SK-N-SH treated with all-trans-retinoic acid at 6 μM for 48 hours (cell line): ENCODE measurements around the gene FIBIN.

Experiments
- ATAC-seq: fragments of 200-7000 bp; cut with Tn5 transposase; 3 replicates; pipeline ENCODE4 v1.9.1; 2020; ENCODE audit warnings: mild to moderate bottlenecking, moderate library complexity
- ARNTL ChIP-seq: fragments of 450-650 bp; formaldehyde crosslinking; IDR thresholded peaks from 2 replicates; pipeline ENCODE4 v1.5.0; 2020; ENCODE audit warnings: low read depth, mild to moderate bottlenecking, moderate library complexity, borderline replicate concordance
- BACH2 ChIP-seq: fragments of 250-450 bp; sonication (Bioruptor Pico); IDR thresholded peaks from 2 replicates; pipeline ENCODE4 v1.9.0; 2021; ENCODE audit warnings: mild to moderate bottlenecking, borderline replicate concordance
- CREB5 ChIP-seq: fragments of 250-450 bp; sonication (Bioruptor Pico); IDR thresholded peaks from 2 replicates; pipeline ENCODE4 v1.5.1; 2020; ENCODE audit warnings: low read depth, mild to moderate bottlenecking, moderate library complexity
- CSDC2 ChIP-seq: fragments of 250-450 bp; sonication (Bioruptor Pico); IDR thresholded peaks from 2 replicates; pipeline ENCODE4 v1.5.0; 2020; ENCODE audit warnings: mild to moderate bottlenecking, moderate library complexity
- CSRNP3 ChIP-seq: fragments of 250-450 bp; sonication (Bioruptor Pico); IDR thresholded peaks from 2 replicates; pipeline ENCODE4 v1.5.1; 2021; ENCODE audit warnings: mild to moderate bottlenecking, moderate library complexity
- ESRRG ChIP-seq: fragments of 250-450 bp; sonication (Bioruptor Pico); IDR thresholded peaks from 2 replicates; pipeline ENCODE4 v1.6.1; 2021; ENCODE audit warnings: mild to moderate bottlenecking
- GLIS3 ChIP-seq: fragments of 250-450 bp; sonication (Bioruptor Pico); IDR thresholded peaks from 2 replicates; pipeline ENCODE4 v1.5.0; 2020; ENCODE audit warnings: mild to moderate bottlenecking, moderate library complexity
- ISL1 ChIP-seq: fragments of 250-450 bp; sonication (Bioruptor Pico); IDR thresholded peaks from 2 replicates; pipeline ENCODE4 v2.1.2; 2022; ENCODE audit warnings: mild to moderate bottlenecking, moderate library complexity
- OSR1 ChIP-seq: fragments of 250-450 bp; sonication (Bioruptor Pico); IDR thresholded peaks from 2 replicates; pipeline ENCODE4 v1.8.0; 2022; ENCODE audit warnings: moderate library complexity, mild to moderate bottlenecking, inconsistent platforms
- POU6F1 ChIP-seq: fragments of 250-450 bp; sonication (Bioruptor Pico); IDR thresholded peaks from 2 replicates; pipeline ENCODE4 v1.8.0; 2021; ENCODE audit warnings: low read depth, mild to moderate bottlenecking, moderate library complexity, borderline replicate concordance
- PPARA ChIP-seq: fragments of 250-450 bp; sonication (Bioruptor Pico); IDR thresholded peaks from 2 replicates; pipeline ENCODE4 v1.5.0; 2020; ENCODE audit warnings: mild to moderate bottlenecking, borderline replicate concordance
- RARB ChIP-seq: fragments of 250-450 bp; sonication (Bioruptor Pico); IDR thresholded peaks from 2 replicates; pipeline ENCODE4 v1.8.0; 2021; ENCODE audit warnings: mild to moderate bottlenecking, moderate library complexity
- SNAI2 ChIP-seq: fragments of 250-450 bp; sonication (Bioruptor Pico); IDR thresholded peaks from 2 replicates; pipeline ENCODE4 v1.5.0; 2020; ENCODE audit warnings: mild to moderate bottlenecking, moderate library complexity
- TCF4 ChIP-seq: fragments of 250-450 bp; sonication (Bioruptor Pico); IDR thresholded peaks from 2 replicates; pipeline ENCODE4 v1.8.0; 2021; ENCODE audit warnings: mild to moderate bottlenecking, moderate library complexity, borderline replicate concordance
- TOX ChIP-seq: fragments of 250-450 bp; sonication (Bioruptor Pico); IDR thresholded peaks from 2 replicates; pipeline ENCODE4 v1.8.0; 2021; ENCODE audit warnings: mild to moderate bottlenecking, moderate library complexity, borderline replicate concordance
- TSHZ2 ChIP-seq: fragments of 250-450 bp; sonication (Bioruptor Pico); IDR thresholded peaks from 2 replicates; pipeline ENCODE4 v1.5.0; 2020; ENCODE audit warnings: mild to moderate bottlenecking, moderate library complexity
- ZC3H10 ChIP-seq: fragments of 250-450 bp; sonication (Bioruptor Pico); IDR thresholded peaks from 2 replicates; pipeline ENCODE4 v1.5.1; 2021; ENCODE audit warnings: mild to moderate bottlenecking, moderate library complexity
- ZFP3 ChIP-seq: fragments of 250-450 bp; sonication (Bioruptor Pico); IDR thresholded peaks from 2 replicates; pipeline ENCODE4 v1.5.0; 2020; ENCODE audit warnings: mild to moderate bottlenecking, moderate library complexity
- ZFP30 ChIP-seq: fragments of 450-650 bp; formaldehyde crosslinking; IDR thresholded peaks from 2 replicates; pipeline ENCODE4 v1.5.0; 2022; ENCODE audit warnings: mild to moderate bottlenecking, moderate library complexity
- ZNF565 ChIP-seq: fragments of 450-650 bp; formaldehyde crosslinking; conservative IDR thresholded peaks from 2 replicates; pipeline ENCODE4 v1.5.0; 2020; ENCODE audit warnings: low read depth, mild to moderate bottlenecking, moderate library complexity
- ZNF70 ChIP-seq: fragments of 450-650 bp; formaldehyde crosslinking; IDR thresholded peaks from 2 replicates; pipeline ENCODE4 v1.5.0; 2020; ENCODE audit warnings: mild to moderate bottlenecking, moderate library complexity
- ZNF8 ChIP-seq: fragments of 450-650 bp; formaldehyde crosslinking; IDR thresholded peaks from 2 replicates; pipeline ENCODE4 v1.5.0; 2020; ENCODE audit warnings: mild to moderate bottlenecking, moderate library complexity

Gene FIBIN

GRCh38 chr11:26949846-26950245, 44.1 kb upstream of the FIBIN start:
- TF ChIP-seq ARNTL (CRISPR knock-in tag) = no peak
- no peak for TF ChIP-seq POU6F1 (CRISPR knock-in tag)
- no peak for TF ChIP-seq ZC3H10 (CRISPR knock-in tag)
- TF ChIP-seq GLIS3 = no peak
- no peak for TF ChIP-seq ZNF565 (CRISPR knock-in tag)
- no peak for TF ChIP-seq ISL1 (CRISPR knock-in tag)
- TF ChIP-seq RARB = no peak
- no peak for TF ChIP-seq ESRRG (CRISPR knock-in tag)
- no peak for TF ChIP-seq ZNF8 (CRISPR knock-in tag)
- TF ChIP-seq BACH2 (CRISPR knock-in tag) = no peak
- no peak for TF ChIP-seq SNAI2 (CRISPR knock-in tag)
- no peak for TF ChIP-seq TOX (CRISPR knock-in tag)
- TF ChIP-seq ZFP3 (CRISPR knock-in tag) = no peak
- TF ChIP-seq ZNF70 = no peak

GRCh38 chr11:26950260-26950719, 43.6 kb upstream of the FIBIN start:
- no peak for ATAC-seq
- TF ChIP-seq ISL1 (CRISPR knock-in tag) = no peak
- TF ChIP-seq SNAI2 (CRISPR knock-in tag) = no peak
- TF ChIP-seq POU6F1 (CRISPR knock-in tag) = no peak
- no peak for TF ChIP-seq ESRRG (CRISPR knock-in tag)
- no peak for TF ChIP-seq ZFP3 (CRISPR knock-in tag)
- no peak for TF ChIP-seq ARNTL (CRISPR knock-in tag)
- TF ChIP-seq CSRNP3 (CRISPR knock-in tag) = no peak
- no peak for TF ChIP-seq ZNF70
- no peak for TF ChIP-seq OSR1 (CRISPR knock-in tag)
- TF ChIP-seq BACH2 (CRISPR knock-in tag) = no peak
- TF ChIP-seq CSDC2 (CRISPR knock-in tag) = no peak
- no peak for TF ChIP-seq ZNF8 (CRISPR knock-in tag)
- TF ChIP-seq ZFP30 (CRISPR knock-in tag) = no peak
- TF ChIP-seq ZNF565 (CRISPR knock-in tag) = no peak

More at GRCh38 chr11:26949846-26950245, 44.1 kb upstream of the FIBIN start:
- ATAC-seq = no peak

GRCh38 chr11:26951809-26952515, 42.0 kb upstream of the FIBIN start:
- peak; percentile 46 for ATAC-seq
- TF ChIP-seq PPARA (CRISPR knock-in tag) = no peak
- no peak for TF ChIP-seq ZC3H10 (CRISPR knock-in tag)
- peak; percentile 36 for TF ChIP-seq ISL1 (CRISPR knock-in tag)
- no peak for TF ChIP-seq CREB5 (CRISPR knock-in tag)
- no peak for TF ChIP-seq TOX (CRISPR knock-in tag)
- TF ChIP-seq TSHZ2 (CRISPR knock-in tag) = peak; percentile 40; the same call in 1 of the 2 replicates
- no peak for TF ChIP-seq CSDC2 (CRISPR knock-in tag)
- peak; percentile 63 for TF ChIP-seq TCF4 (CRISPR knock-in tag)
- peak; percentile 38; the same call in 1 of the 2 replicates for TF ChIP-seq ZNF70
